Measurements from ENCODE around the gene SUFU.

The SUFU gene

GRCh38 chr10:102668326-102669107, 164.7 kb downstream of the SUFU start:
- peak in 3 of 56 donors; percentile 32 to 36 (median 34) for DNase-seq

- peak in 19 of 56 donors; percentile 23 to 67 (median 42) for DNase-seq
Measured at GRCh38 chr10:102669206-102670064, 165.7 kb downstream of the SUFU start.

- no peak for DNase-seq
Measured at GRCh38 chr10:102670065-102670670, 166.4 kb downstream of the SUFU start.

DNA sequence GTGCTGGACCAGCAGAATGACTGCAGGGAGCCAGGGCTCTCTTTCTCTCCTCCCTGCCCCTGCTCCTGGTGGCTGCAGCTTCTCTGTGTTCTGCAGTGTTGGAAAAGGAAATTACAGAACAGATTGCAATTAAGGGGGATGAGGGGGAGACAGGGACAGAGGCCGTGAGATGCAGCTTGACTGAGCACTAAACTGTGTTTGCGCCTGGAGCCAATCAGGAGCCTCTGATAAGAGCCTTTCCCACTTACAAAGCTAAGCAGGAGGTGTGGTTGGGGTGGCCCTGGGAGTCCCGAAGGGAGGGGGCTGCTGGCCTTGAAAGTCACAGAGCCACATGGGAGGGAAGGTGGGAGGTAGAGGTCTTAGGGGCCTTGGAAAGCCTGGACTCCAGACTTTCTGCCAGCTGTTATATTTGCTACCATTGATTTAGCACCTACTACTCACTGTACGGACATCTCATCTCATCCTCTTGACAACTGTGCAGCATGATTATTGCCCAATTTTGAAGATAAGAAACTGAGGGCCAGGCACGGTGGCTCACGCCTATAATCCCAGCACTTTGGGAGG, 167.2 kb downstream of the SUFU start:
- DNase-seq = no peak

DNA sequence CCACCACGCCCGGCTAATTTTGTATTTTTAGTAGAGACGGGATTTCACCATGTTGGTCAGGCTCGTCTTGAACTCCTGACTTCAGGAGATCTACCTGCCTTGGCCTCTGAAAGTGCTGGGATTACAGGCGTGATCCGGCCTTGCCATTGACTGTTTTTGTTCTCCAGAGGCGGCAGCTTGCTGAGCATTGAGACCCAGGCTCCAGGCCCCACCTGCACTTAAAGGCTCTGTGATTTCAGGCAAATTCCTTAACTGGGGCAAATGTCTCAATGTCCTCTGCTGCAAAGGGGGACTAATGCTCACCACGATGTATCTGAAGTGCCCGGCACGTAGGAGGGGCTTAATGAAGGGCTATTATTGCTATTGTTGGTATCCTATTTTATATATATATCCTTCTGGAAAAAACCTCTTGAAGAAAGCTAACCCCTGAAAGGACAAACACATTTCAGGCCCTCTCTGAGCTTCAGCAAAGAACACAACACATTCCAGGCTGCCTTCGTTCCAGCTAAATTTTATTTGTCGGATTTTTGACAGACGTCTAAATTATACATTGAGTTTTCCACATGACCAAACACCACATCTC, 169.6 kb downstream of the SUFU start:
- no peak for DNase-seq

DNA sequence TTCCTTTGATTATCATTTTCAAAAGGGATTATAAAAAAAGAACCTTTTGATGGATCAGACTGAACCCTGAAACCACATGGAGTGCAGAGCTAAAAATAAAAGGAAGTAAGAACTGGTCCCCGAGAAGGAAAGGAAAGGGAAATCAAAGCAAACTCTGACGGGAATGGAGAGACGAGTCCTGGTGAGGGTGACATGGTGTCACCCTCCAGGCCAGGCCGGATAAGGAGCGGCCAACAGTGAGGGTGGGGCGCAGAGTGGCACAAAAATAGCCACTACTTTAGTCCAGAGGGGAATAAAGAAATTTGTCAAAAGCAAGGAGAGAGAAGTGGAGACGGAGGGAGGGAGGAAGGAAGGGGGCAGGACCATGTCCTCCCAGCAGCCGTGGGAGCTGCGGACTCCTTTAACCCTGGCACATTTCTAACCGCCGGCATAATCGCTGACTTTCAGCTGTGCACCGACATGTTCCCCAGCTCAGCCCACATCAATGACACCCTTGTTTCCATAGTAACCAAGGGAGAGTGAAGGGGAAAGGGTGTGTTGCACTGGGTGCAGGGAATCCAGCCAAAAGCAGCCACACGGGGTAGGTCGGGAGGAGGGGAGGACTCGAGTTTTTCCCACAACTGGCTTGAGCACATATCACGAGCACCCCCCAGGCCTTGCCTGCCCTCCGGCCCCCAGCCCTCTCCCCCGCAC, 170.2 kb downstream of the SUFU start:
- peak in 39 of 56 donors; percentile 23 to 84 (median 53) for DNase-seq

DNA sequence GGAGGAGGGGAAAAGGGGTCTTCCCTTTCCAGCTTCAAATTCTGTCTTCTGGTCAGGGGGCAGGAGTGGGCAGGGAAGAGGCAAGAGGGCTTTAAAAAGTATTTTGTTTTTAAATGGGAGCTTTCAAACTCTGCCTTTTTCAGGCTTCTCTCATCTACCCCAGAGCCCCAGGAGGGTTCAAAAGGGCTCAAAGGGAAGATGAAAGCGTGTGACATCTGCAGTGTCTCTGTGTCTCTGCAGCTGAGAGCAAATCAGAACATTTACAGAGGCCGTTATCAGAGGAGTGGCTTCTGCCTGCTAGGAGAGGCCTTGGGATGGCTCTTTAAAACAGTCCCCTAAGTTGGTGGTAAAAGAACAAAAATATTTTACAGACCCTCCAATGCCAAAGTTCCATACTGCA, 170.8 kb downstream of the SUFU start:
- DNase-seq = peak in 1 of 56 donors; percentile 34

DNA sequence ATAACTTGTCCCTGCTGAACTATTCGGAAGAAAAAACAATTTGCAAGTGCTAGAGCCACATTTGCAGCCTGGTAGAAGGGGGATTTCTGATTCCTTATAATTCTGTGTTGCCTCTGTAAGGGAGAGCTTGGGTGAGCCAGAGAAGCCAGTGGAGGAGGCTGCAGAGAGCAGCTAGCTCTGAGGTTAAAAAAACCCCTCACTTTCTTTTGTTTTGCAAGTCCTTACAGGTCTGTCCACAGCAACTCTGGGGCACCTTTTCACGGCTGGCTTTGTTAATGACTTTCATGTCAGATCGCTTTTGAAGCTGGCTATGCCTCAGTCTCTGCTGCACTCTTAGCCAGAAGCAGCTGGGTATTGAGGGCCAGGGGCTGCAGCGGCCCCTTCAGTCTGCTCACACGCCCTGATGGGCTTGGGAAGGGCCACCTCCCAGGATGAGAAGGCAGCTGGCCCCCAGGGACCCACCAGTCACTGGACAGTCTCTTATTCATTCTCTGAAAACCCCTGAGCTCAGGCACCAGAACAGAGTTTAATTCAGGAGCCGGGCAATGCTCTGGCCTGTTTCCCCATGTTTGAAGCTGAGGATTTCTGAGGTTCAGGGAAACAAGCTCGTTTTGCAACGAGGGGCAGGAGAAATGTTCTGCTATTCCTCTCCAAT, 171.4 kb downstream of the SUFU start:
- peak in 1 of 56 donors; percentile 61 for DNase-seq

DNA sequence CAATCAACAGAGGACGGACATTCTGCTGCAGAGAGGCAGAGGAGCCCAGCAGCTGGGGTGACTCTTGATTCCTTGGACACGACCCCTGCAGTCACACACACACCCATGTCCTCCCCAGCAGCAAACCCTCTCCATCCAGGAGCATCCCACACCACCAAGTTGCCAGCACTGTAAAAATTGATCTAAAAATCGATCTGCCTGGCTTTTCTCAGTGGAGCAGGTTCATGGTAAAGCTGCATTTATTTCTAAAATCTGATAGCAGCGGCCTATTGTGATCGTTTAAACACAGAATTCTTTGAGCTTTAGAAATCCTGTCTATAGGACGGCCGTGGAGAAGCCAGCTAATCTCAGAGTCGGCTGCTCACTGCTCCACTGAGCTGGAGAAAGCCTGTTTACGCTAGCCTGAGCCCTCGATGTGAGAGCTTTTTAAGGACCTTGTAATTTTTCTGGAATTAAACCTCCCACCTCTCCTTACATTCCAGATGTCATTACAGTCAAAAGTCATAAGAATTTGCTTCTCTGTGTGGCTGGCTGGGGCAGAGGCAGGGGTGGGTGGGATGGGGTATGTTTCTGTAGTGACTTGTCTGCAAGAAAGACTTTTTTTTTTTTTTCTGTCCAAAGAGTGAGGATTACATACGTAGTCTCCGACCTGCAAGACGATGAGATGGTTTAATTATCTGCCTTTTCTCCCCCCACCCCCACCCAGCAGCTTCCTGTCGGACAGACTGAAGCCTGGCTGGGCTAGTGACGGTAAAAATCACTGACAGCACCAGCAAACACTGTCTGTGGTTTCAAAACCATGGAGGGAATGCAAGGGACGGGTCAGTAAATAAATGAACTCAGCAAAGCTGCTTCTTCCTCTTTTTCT, 172.1 kb downstream of the SUFU start:
- peak in 5 of 56 donors; percentile 17 to 49 (median 38) for DNase-seq

GRCh38 chr10:102676534-102677315, 173.0 kb downstream of the SUFU start:
- DNase-seq = no peak

GRCh38 chr10:102677331-102678067, 173.7 kb downstream of the SUFU start:
- DNase-seq = no peak

GRCh38 chr10:102678068-102678400, 174.3 kb downstream of the SUFU start:
- DNase-seq = no peak

DNA sequence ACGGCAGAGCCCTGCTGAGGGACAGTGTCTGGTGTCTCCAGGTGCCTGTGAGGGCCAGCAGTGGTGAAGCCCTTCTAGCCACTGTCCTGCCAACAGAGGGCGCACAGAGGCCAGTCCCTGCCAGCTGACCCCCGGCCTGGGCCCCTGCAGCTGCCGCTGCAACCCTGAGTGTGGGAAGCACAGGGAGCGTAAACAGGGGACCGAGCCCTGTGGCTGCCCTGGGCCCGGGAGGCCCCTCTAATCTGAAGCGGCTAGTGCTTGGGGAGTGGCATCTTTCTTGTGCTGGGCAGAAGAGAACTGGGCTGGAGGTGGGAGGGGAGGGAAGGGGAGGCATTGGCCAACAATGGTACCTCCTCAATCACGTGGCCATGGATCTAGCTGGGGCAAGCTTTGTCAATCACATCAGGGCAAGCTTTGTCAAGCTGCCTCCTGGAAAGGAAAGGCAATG, 175.1 kb downstream of the SUFU start:
- peak in 53 of 56 donors; percentile 28 to 90 (median 73) for DNase-seq

DNA sequence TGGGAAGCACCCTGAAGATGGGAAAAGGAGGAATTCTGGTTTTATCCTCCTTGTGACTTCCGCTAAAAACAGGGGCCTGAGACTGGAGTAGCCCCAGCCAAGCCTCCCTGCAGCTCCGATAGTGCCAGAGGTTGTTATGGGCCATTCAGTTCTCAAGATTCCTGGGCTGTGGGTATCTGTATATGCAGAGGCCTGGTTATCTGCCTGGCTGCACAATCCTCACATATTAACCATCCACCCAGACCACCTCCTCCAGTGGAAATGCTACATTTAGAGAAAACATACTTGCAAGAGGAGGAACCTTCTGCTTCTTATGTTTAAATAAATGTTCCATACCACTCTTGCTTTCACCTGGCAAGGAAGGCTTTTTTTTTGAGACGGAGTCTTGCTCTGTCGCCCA, 175.8 kb downstream of the SUFU start:
- DNase-seq = no peak

DNA sequence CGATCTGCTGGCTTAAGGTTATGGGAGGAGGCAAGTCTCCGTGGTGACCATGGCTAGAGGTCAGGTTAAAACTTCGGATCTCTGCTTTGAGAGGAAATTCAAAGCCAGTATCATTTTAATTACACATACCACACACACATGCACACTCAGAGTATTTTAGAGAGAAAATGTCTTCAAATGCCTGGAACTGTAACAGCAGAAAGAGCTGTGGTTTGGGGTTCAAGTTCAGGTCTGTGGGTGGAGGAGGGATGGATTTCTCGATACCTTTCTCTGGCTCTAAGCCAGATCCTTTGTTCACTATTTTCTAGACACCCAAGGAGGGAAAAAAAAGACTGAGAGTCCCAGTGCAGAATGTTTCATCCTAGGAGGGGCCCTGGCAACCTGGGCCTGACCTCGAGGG, 177.9 kb downstream of the SUFU start:
- no peak for DNase-seq

DNA sequence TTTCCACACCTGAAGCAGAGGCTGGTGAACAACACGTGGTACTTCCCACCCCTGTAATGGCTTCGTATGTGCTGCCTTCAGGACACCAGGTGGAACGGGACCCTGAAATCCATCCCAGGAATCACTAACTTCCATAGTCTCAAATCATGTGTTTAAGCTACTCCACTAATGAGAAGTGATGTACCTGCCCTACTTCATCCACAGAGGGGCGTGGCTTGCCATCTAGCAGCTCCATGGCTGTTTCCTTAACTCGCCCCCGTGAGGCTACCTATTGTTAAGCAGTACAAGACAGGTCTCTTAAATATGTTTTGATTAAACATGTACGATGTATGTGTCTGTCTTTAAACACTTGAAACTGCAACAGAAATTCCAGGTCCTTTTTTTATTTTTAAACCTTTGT, 178.6 kb downstream of the SUFU start:
- DNase-seq = no peak

- DNase-seq = no peak
Measured at GRCh38 chr10:102682981-102683380, 179.2 kb downstream of the SUFU start.

All from amygdala (tissue), 56 donors.